GM12878 (cell line): ENCODE results near the gene TUBGCP3. TPM values are rescaled to one million over a fixed set of nuclear protein-coding genes. Genes with fewer than 3 reads are reported as not detected.

Experiments used
- ATAC-seq: fragments of 200-7000 bp; cut with Tn5 transposase; 3 replicates; pipeline ENCODE4 v1.9.1; 2020; ENCODE audit warnings: mild to moderate bottlenecking, moderate library complexity
- BruUV-seq: library from RNA; stranded (reverse); fragments of 400-500 nt; replicated peaks from 2 replicates; lab custom pipeline; 2021; lab: Mats Ljungman, UMichigan
- CTCF ChIA-PET: fragments of 300-600 bp; sonication (Branson Sonifier 250); formaldehyde crosslinking; extraction: SDS; loops from one replicate; lab custom pipeline; 2021; ENCODE audit warnings: inconsistent platforms; lab: Yijun Ruan, JAX
- POLR2A ChIA-PET: fragments of 350-600 bp; formaldehyde crosslinking; extraction: SDS; loops from one replicate; lab custom pipeline; 2021; ENCODE audit warnings: inconsistent platforms; lab: Charles Lee
- RAD21 ChIA-PET: fragments of 300-600 bp; sonication (Branson Sonifier 250); formaldehyde crosslinking; loops from one replicate; lab custom pipeline; 2023; ENCODE audit warnings: antibody characterized with exemption; ENCODE audit not compliant: unreplicated experiment; lab: Charles Lee
- SMC1A ChIA-PET: fragments of 300-600 bp; sonication (Branson Sonifier 250); formaldehyde crosslinking; loops from one replicate; lab custom pipeline; 2023; ENCODE audit not compliant: unreplicated experiment, uncharacterized antibody; lab: Charles Lee
- DNase-seq: peaks from one replicate; pipeline ENCODE4 v3.0.0-alpha.2; 2011; ENCODE audit warnings: low read depth, low spot score
- FAIRE-seq: peaks from 3 replicates; lab custom pipeline; 2011; peaks lifted over from hg19 to GRCh38; lab: Jason Lieb, UNC
- H2AFZ ChIP-seq: 2 replicates; pipeline ENCODE4 v1.6.0; 2011; ENCODE audit warnings: low read depth, low read length, control low read depth; ENCODE audit not compliant: control insufficient read depth
- H3K27ac ChIP-seq: 2 replicates; pipeline ENCODE4 v1.5.1; 2011; ENCODE audit warnings: control low read depth; ENCODE audit not compliant: control insufficient read depth, insufficient read depth
- H3K27me3 ChIP-seq, 2 experiments: replicated peaks in 1 of 2; 2 replicates each; pipeline versions ENCODE4 v1.6.0 to v1.6.1; 2011; ENCODE audit warnings: low read length in 1 of 2; ENCODE audit not compliant: control insufficient read depth in 2 of 2, insufficient read depth in 2 of 2
- H3K36me3 ChIP-seq, 2 experiments: 2 replicates each; pipeline ENCODE4 v1.5.1; 2011; ENCODE audit warnings: low read length in 1 of 2; ENCODE audit not compliant: control insufficient read depth in 2 of 2, insufficient read depth in 2 of 2
- H3K4me1 ChIP-seq: 2 replicates; pipeline ENCODE4 v1.6.1; 2011; ENCODE audit warnings: mild to moderate bottlenecking, low read length, moderate library complexity, mixed read lengths; ENCODE audit not compliant: control insufficient read depth, insufficient read depth
- H3K4me2 ChIP-seq: 2 replicates; pipeline ENCODE4 v1.6.0; 2011; ENCODE audit warnings: control low read depth; ENCODE audit not compliant: control insufficient read depth, insufficient read depth
- H3K4me3 ChIP-seq: fragments of 200-600 bp; sonication (generic); 2 replicates; pipeline ENCODE4 v1.5.1; 2016
- H3K79me2 ChIP-seq: 2 replicates; pipeline ENCODE4 v1.6.0; 2011; ENCODE audit warnings: low read length; ENCODE audit not compliant: control insufficient read depth, insufficient read depth
- H3K9ac ChIP-seq: 2 replicates; pipeline ENCODE4 v1.8.0; 2011; ENCODE audit warnings: low read length, control low read depth, mixed read lengths; ENCODE audit not compliant: control insufficient read depth, insufficient read depth
- H3K9me3 ChIP-seq: replicated peaks from 3 replicates; pipeline ENCODE4 v1.5.1; 2011; ENCODE audit warnings: mild to moderate bottlenecking, low read length; ENCODE audit not compliant: control insufficient read depth, insufficient read depth
- H4K20me1 ChIP-seq: 2 replicates; pipeline ENCODE4 v1.6.0; 2011; ENCODE audit not compliant: control insufficient read depth, insufficient read depth
- BCL11A ChIP-seq: IDR thresholded peaks from 2 replicates; pipeline ENCODE4 v1.6.1; 2011; ENCODE audit warnings: low read depth, low read length
- BHLHE40 ChIP-seq, 2 experiments: fragments of 450-650 bp in 1 of 2; IDR thresholded peaks; 2 replicates each; pipeline ENCODE4 v1.6.1; 2011 to 2017; ENCODE audit warnings: low read depth in 2 of 2, borderline replicate concordance in 1 of 2, improper control_type of control experiment in 1 of 2, low read length in 1 of 2, mild to moderate bottlenecking in 1 of 2
- BRCA1 ChIP-seq: IDR thresholded peaks from 2 replicates; pipeline ENCODE4 v1.6.1; 2011; ENCODE audit warnings: low read depth, low read length, improper control_type of control experiment
- CHD2 ChIP-seq: IDR thresholded peaks from 2 replicates; pipeline ENCODE4 v1.6.1; 2011; ENCODE audit warnings: low read depth, low read length, improper control_type of control experiment, borderline replicate concordance
- CREB1 ChIP-seq: IDR thresholded peaks from 2 replicates; pipeline ENCODE4 v1.6.1; 2012; ENCODE audit warnings: low read depth, mild to moderate bottlenecking, inconsistent platforms
- EGR1 ChIP-seq, 2 experiments: IDR thresholded peaks; 1 replicate in 1 of 2; 2 replicates in 1 of 2; pipeline ENCODE4 v1.6.1; 2011 to 2012; ENCODE audit warnings: low read depth in 2 of 2, low read length in 2 of 2, borderline replicate concordance in 1 of 2, mild to moderate bottlenecking in 1 of 2, moderate library complexity in 1 of 2
- HDGF ChIP-seq: fragments of 450-650 bp; IDR thresholded peaks from 2 replicates; pipeline ENCODE4 v1.6.1; 2016; ENCODE audit warnings: antibody characterized with exemption
- IKZF1 ChIP-seq: fragments of 450-650 bp; conservative IDR thresholded peaks from 2 replicates; pipeline ENCODE4 v1.6.1; 2017; ENCODE audit warnings: antibody characterized with exemption, mild to moderate bottlenecking
- IRF4 ChIP-seq: IDR thresholded peaks from 2 replicates; pipeline ENCODE4 v1.6.1; 2011; ENCODE audit warnings: low read depth, low read length
- LARP7 ChIP-seq: fragments of 450-650 bp; IDR thresholded peaks from 2 replicates; pipeline ENCODE4 v1.6.1; 2017; ENCODE audit warnings: mild to moderate bottlenecking
- MTA2 ChIP-seq: fragments of 450-650 bp; IDR thresholded peaks from 2 replicates; pipeline ENCODE4 v1.6.1; 2016; ENCODE audit warnings: low read depth, mild to moderate bottlenecking, moderate library complexity
- NFYB ChIP-seq: IDR thresholded peaks from 2 replicates; pipeline ENCODE4 v1.6.1; 2011; ENCODE audit warnings: low read depth, mild to moderate bottlenecking, low read length, improper control_type of control experiment, moderate library complexity; ENCODE audit not compliant: insufficient read depth
- POLR2AphosphoS5 ChIP-seq: IDR thresholded peaks from 2 replicates; pipeline ENCODE4 v1.6.1; 2011; ENCODE audit warnings: mild to moderate bottlenecking, low read length, inconsistent platforms
- SMAD1 ChIP-seq: fragments of 450-650 bp; IDR thresholded peaks from 2 replicates; pipeline ENCODE4 v1.6.1; 2018; ENCODE audit warnings: mild to moderate bottlenecking, low read depth; ENCODE audit not compliant: partially characterized antibody
- SP1 ChIP-seq: IDR thresholded peaks from one replicate; pipeline ENCODE4 v1.6.1; 2011; ENCODE audit warnings: low read depth, low read length
- TAF1 ChIP-seq: IDR thresholded peaks from 2 replicates; pipeline ENCODE4 v1.6.1; 2011; ENCODE audit warnings: mild to moderate bottlenecking, low read depth, low read length, borderline replicate concordance
- TCF7 ChIP-seq: IDR thresholded peaks from 2 replicates; pipeline ENCODE4 v1.6.1; 2014; ENCODE audit warnings: antibody characterized with exemption, borderline replicate concordance
- WGBS: methylation state at CpG from one replicate; pipeline ENCODE4 v1.1.6; 2016; ENCODE audit warnings: low lambda C conversion rate; ENCODE audit not compliant: insufficient replicate concordance, insufficient coverage; ENCODE audit errors: missing lambda C conversion rate; 5-methylcytosine and 5-hydroxymethylcytosine counted together
- in situ Hi-C: fragments of 300-500 bp; cut with MboI; formaldehyde crosslinking; loops from 9 replicates; pipeline ENCODE4 v1.14.3; 2018; ENCODE audit warnings: mixed read lengths
- intact Hi-C: fragments of 100-400 bp; cut with micrococcal nuclease; formaldehyde crosslinking; loops from one replicate; pipeline ENCODE4 v1.14.2; 2022; ENCODE audit not compliant: unreplicated experiment
- polyA plus RNA-seq, 11 experiments: library from polyadenylated mRNA; depleted of rRNA in 4 of 11; unstranded in 6 of 11; stranded (reverse) in 5 of 11; fragments of >200 nt; fragmentation: Nextera tagmentation in 4 of 11; fragmentation: Illumina TruSeq in 1 of 11; extraction: Ambion mirVana in 4 of 11; extraction: Trizol in 1 of 11; gene quantifications; 1 replicate in 1 of 11; 2 replicates in 10 of 11; pipeline versions ENCODE4 v1.2.1 to v1.2.3, GENCODE V29; 2011 to 2016; ENCODE audit warnings: inconsistent platforms in 2 of 11, missing spikeins in 2 of 11, low read depth in 1 of 11
- total RNA-seq, 4 experiments: library from RNA; depleted of rRNA in 3 of 4; stranded (reverse); fragments of >200 nt in 3 of 4; fragmentation: Illumina TruSeq in 1 of 4; extraction: Trizol in 1 of 4; gene quantifications; 2 replicates each; pipeline versions ENCODE4 v1.2.1 to v1.2.3, GENCODE V29; 2013 to 2021

The TUBGCP3 gene
- total and polyA plus RNA-seq, 10 of the 15 experiments (the other 5 are each of a cell fraction or from before 2014, with no cell fraction given), result 4.0 to 34.0 (median 22.6) TPM

- TF ChIP-seq SP1, result no peak
- no peak for TF ChIP-seq CHD2
- no peak for TF ChIP-seq LARP7
- no peak for TF ChIP-seq HDGF
- no peak for TF ChIP-seq NFYB
- no peak for TF ChIP-seq BRCA1
- no peak for TF ChIP-seq IKZF1
- no peak for TF ChIP-seq SMAD1
- TF ChIP-seq POLR2AphosphoS5, result no peak
- no peak for TF ChIP-seq EGR1 (IDR thresholded peaks at IDR 0.05; ENCODE audit: borderline replicate concordance in 1 of 2, low read depth in 2 of 2, low read length in 2 of 2)
- TF ChIP-seq BCL11A, result no peak
- no peak for TF ChIP-seq TAF1
- TF ChIP-seq IRF4, result no peak
- no peak for TF ChIP-seq CREB1
- no peak for TF ChIP-seq MTA2
- no peak for TF ChIP-seq TCF7
- TF ChIP-seq BHLHE40 (IDR thresholded peaks at IDR 0.05; ENCODE audit: borderline replicate concordance in 1 of 2, low read depth in 2 of 2, low read length in 1 of 2), result no peak
- Histone ChIP-seq H3K27ac (no peak overlapping the region), H2AFZ (no peak overlapping the region; the same call in 1 of the 2 replicates), H3K4me1 (no peaks in the 10 kb centered on the region), H3K9me3 (no peaks in the 10 kb centered on the region; the same call in 2 of the 3 replicates), H3K9ac (no peak overlapping the region), H3K27me3 (peaks cover 0 to 3% of the 10 kb centered on the region in 2 experiments; a peak in 1 of 4 replicates), H3K79me2 (no peaks in the 10 kb centered on the region), H4K20me1 (no peaks in the 10 kb centered on the region), H3K4me3 (no peak overlapping the region), H3K36me3 (no peaks in the 10 kb centered on the region), H3K4me2 (peak overlapping the region; percentile 90)
- intact Hi-C loops, result loop anchor here (5.0 to 10.0 kb wide), 2 partner anchors 88 to 161 kb away; no protein-coding TSS in a partner anchor
- CTCF ChIA-PET, result interaction anchor here (0.7 to 2.4 kb wide), 18 partner anchors 9 to 1132 kb away, joined by 3 to 10 read pairs (median 3); no protein-coding TSS in a partner anchor
- ATAC-seq (no peak; the same call in 2 of the 3 replicates), FAIRE-seq (no peak), DNase-seq (no peak)
- POLR2A ChIA-PET, result no interaction called here
- SMC1A ChIA-PET, result interaction anchor here (0.6 to 1.4 kb wide), 9 partner anchors 16 to 269 kb away, joined by 3 to 9 read pairs (median 3); no protein-coding TSS in a partner anchor
- RAD21 ChIA-PET, result interaction anchor here (0.9 to 1.0 kb wide), 2 partner anchors 85 to 94 kb away, joined by 3 to 5 read pairs; no protein-coding TSS in a partner anchor
- BruUV-seq, result no TSS peak
- 73% methylated on average over 18 of the region's 18 CpGs for WGBS
- in situ Hi-C loops, result loop anchor here (5.0 to 25.0 kb wide), 2 partner anchors 518 to 1133 kb away; no protein-coding TSS in a partner anchor
Observed at GRCh38 chr13:112605531-112605990, 17.6 kb upstream of the TUBGCP3 start.
